Activated CD8-positive, alpha-beta memory T cell treated with anti-CD3 and anti-CD28 coated beads for 36 hours (primary cell): ENCODE measurements around the gene OR2C3. TPM values are rescaled to one million over a fixed set of nuclear protein-coding genes. Genes with fewer than 3 reads are reported as not detected.
"Not testable (repeated sequence)": the region's sequence is repeated elsewhere in the genome, so short reads cannot be mapped to it uniquely, and the experiment has no call there.

Source experiments
- CTCF ChIA-PET: fragments of 350-600 bp; sonication (Branson Sonifier 250); formaldehyde crosslinking; loops from one replicate; lab custom pipeline; 2021; ENCODE audit warnings: antibody characterized with exemption; lab: Charles Lee
- POLR2A ChIA-PET: fragments of 350-600 bp; sonication (Branson Sonifier 250); formaldehyde crosslinking; loops from one replicate; lab custom pipeline; 2021; ENCODE audit warnings: antibody characterized with exemption; lab: Charles Lee
- total RNA-seq, 2 experiments: library from RNA; stranded (reverse); gene quantifications; one replicate each; pipeline ENCODE4 v1.2.3, GENCODE V29; 2021

OR2C3 gene
- total RNA-seq, 2 experiments from 2014 or later, result not detected

DNA sequence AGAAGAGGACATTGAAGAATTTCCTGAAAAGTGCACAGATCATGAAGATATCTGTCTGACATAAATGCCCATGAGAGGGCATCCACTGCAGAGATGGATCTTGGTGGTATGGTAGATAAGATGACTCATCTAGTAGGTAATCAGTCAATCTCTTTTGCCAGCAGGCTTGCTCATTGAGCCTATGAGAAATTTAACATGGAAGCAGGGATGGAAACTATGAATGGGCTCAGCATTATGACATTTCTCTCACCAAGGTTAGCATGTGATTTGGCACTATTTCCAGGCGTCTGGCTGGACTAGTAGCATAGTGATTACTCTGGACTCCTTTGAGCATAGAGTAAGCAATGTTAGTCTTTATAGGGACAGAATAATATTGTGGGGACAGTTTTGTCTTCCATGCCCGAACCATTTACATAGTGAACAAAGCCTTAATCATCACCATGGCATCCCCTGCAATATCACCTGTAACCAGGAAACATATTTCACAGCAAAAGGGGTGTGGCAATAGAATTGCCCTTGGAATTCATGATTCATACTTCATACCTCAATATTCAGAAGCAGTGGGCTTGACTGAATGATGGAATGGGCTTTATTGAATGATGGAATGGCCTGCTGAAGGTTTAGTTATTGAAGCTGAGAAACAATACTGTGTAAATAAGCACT is 7.3 kb downstream of the OR2C3 start:
- CTCF ChIA-PET, result no interaction called here
- POLR2A ChIA-PET, result no interaction called here

DNA sequence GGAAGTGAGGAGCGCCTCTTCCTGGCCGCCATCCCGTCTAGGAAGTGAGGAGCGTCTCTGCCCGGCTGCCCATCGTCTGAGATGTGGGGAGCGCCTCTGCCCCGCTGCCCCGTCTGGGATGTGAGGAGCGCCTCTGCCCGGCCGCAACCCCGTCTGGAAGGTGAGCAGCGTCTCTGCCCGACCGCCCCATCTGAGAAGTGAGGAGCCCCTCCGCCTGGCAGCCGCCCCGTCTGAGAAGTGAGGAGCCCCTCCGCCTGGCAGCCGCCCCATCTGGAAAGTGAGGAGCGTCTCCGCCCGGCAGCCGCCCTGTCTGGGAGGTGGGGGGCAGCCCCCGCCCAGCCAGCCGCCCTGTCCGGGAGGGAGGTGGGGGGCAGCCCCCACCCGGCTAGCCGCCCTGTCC is 14.4 kb downstream of the OR2C3 start:
- POLR2A ChIA-PET, CTCF ChIA-PET: not testable (repeated sequence)

DNA sequence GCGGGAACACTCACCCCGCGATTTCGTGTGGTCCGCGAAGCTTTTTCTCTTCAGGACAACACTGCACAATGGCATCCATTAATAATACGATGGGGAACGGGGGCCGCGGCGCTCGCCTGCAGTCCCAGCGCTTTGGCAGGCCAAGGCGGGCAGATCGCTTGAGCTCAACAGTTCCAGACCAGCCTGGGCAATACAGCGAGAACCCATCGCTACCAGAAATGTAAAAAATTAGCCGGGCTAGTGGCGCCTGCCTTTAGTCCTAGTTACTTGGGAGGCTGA is 17.7 kb downstream of the OR2C3 start:
- ChIA-PET CTCF (no interaction called here), POLR2A (no interaction called here)

DNA sequence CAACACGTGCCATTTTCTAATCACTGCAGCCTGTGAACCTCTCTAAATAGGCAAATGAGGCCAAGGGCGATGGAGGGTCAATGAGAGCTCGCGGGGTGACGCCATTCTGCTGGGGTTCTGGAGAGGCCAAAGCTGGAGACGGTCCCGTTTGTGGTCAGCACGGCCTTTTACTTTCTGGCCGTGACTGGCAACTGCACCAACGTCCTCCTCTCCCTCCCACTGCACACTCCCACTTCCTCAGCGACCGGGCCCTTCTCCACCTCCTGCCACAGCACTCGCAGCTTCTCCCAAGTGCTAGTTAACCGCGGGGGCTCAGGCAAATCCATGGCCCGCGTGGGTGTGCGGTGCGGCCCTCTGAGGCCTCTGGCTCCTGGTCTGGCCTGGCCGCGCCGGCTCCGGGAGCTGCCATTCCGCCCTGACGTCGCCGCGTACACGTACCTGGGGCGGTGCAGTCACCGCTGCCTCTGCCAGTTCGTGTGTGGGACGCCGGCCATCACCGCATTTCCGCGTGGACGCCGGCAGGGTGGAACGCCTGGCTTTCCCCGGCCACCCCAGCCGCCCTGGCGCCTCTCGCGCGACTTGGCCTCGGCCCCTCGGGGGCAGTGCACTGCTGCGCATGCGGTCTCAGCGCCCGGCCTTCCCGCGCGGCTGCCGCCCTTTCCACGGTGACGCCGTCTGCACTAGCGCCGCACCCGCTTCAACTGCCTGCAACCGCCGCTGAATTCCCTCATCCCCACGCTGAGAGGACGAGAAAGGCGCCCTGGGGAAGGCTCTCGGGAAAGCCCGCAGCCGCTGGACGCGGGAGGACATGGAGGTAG is 18.2 kb downstream of the OR2C3 start:
- CTCF ChIA-PET, result no interaction called here
- POLR2A ChIA-PET, result no interaction called here

DNA sequence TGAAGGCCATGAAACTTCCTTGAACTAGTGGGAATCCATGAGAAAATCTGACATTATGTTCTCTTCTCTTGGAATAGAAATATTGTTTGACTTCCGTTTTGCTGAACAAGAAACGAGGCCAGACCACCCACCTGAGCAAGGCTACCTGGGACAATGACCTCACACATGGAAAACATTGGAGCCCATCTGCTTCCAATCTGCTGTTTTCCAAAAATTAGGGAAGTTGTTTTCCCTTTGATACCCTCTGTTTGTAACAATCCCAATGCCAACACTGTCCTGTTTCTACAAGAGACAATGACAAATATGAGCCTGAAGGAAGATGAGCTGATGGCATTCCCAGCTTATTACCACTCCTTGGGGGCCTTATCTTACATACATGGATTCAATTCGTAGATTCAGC is 29.4 kb downstream of the OR2C3 start:
- POLR2A ChIA-PET, result no interaction called here
- CTCF ChIA-PET, result no interaction called here

DNA sequence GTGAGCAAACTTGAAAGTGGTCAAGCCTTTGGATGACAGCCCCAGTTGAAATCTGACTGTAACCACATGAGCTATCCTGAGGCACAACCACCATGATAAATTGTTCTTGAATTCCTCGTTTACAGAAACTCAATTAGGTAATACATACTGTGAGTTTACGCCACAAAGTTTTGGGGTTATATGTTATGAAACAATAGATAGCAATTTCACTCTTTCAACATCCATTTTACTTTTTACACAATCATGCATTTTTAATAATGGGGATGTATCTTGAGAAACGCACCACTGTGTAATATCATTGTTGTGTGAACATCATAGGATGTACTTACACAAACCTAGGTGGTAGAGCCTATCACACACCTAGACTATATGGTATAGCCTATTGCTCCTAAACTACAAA is 35.4 kb downstream of the OR2C3 start:
- CTCF ChIA-PET, result no interaction called here
- POLR2A ChIA-PET, result no interaction called here

DNA sequence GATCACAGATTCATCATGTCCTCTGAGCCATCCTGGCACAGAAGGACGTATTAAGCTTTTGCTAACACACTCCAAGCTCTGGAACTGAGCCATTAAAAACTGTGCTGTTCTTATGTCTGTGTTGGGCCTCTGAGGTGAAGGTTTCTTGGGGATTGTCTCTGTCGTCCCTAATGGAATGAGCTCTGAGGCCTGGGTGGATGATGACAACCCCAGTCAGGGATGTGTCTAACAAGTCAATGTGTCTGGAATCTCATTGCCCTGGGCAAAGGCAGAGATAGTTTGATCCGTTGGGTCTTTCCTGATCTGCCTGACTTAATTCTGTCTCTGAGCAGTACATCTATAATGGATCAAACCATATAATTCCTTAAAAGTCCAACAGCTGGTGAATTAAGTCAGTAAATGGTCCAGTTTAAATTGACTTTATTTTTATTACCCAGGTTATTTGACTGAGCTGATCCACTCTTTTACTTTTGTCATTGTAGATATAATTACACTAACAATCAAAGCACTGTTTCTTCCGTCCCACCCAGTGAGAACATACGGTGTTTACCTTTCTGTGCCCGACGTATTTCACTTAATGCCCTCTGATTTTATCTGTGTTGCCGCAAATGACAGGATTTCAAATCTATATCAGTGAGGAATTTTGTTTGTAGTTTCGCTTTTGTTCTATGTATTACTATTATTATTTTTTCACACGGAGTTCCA is 39.5 kb downstream of the OR2C3 start:
- CTCF ChIA-PET, result no interaction called here
- POLR2A ChIA-PET, result no interaction called here

DNA sequence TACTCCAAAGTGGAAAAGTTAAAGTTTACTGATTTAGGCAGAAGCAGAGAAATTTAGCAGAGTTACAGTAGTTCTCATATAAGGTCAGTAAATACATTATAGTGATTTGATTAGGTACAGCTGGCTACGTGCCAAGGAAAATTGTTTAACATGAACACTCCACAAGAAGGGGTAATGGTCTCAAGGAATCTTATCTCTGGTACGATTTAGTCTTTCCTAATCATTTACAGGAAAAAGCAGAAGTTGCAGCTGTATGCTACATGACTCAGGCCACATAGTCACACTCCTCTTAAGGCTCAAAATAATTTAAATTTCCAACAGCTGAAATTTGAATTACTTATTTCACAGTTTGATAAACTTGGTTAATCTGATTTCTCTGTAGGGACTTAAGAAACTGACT is 41.5 kb downstream of the OR2C3 start:
- CTCF ChIA-PET, result no interaction called here
- POLR2A ChIA-PET, result no interaction called here

DNA sequence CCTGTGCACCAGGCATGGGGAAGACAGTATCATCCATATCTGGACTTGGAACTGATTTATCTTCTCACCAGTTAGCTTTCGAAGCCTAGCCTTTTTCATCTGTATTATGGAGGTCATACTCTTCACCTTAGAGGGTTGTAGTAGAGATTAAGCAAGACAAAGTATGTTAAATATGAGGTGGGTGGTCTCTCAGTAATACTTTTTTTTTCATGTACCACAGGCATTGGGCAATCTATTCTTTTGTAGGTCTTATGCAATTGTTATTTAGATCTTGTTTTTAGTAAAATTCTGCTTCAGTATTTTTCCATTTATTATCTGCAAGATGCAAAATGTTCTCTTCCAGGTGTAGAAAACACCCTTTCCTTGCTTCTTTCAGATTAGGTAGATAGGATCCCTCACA is 43.1 kb downstream of the OR2C3 start:
- CTCF ChIA-PET, result no interaction called here
- POLR2A ChIA-PET, result interaction anchor here (0.5 kb wide), 1 partner anchor 50 kb away, joined by 3 read pairs; no protein-coding TSS in a partner anchor

DNA sequence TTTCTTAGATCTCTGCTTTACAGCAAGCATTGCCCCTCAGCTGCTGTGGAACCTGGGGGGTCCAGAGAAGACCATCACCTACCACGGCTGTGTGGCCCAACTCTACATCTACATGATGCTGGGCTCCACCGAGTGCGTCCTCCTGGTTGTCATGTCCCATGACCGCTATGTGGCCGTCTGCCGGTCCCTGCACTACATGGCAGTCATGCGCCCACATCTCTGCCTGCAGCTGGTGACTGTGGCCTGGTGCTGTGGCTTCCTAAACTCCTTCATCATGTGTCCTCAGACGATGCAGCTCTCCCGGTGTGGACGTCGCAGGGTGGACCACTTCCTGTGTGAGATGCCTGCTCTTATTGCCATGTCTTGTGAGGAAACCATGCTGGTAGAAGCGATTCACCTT is 44.9 kb downstream of the OR2C3 start:
- CTCF ChIA-PET, result interaction anchor here (1.1 kb wide), 1 partner anchor 119 kb away, joined by 3 read pairs; no protein-coding TSS in a partner anchor
- POLR2A ChIA-PET, result no interaction called here

DNA sequence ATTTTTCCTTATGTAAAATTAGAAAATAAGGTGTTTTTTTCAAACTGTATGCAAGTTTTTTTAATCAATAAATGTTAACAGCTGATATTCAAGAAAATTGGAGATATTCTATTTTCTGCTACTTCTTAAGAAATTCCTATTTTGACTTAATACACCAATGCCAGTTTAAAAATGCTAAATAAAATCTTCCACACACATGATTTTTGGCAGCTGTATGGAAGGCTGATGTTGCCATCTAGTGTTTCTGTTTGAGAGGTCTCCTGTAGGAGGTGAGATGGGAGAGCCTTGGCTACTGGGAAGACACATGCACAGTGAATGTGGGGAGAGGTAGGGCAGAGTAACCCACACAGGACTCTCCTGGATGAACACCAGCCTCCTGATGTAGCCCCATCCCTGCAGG is 49.2 kb downstream of the OR2C3 start:
- ChIA-PET POLR2A (no interaction called here), CTCF (interaction anchor here (1.2 to 4.3 kb wide), 3 partner anchors 8 to 114 kb away, joined by 3 to 34 read pairs (median 12); no protein-coding TSS in a partner anchor)

DNA sequence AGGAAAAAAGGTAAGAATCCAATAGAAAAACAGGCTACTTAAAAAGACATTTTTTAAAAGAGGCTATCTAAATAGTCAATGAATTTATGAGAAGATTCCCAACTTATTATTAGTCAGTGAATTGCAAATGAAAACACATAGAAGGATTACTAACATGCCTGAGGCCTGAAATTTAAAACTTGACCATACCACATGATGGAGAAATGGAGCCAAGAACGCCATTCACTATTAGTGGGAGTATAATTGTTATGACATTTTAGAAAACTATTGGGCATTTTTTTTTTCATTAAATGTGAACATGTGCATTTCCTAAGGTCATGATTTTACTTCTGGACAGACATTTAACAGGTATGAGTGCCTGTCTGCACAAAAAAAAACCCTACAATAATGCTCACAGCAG is 53.5 kb downstream of the OR2C3 start:
- CTCF ChIA-PET, result no interaction called here

DNA sequence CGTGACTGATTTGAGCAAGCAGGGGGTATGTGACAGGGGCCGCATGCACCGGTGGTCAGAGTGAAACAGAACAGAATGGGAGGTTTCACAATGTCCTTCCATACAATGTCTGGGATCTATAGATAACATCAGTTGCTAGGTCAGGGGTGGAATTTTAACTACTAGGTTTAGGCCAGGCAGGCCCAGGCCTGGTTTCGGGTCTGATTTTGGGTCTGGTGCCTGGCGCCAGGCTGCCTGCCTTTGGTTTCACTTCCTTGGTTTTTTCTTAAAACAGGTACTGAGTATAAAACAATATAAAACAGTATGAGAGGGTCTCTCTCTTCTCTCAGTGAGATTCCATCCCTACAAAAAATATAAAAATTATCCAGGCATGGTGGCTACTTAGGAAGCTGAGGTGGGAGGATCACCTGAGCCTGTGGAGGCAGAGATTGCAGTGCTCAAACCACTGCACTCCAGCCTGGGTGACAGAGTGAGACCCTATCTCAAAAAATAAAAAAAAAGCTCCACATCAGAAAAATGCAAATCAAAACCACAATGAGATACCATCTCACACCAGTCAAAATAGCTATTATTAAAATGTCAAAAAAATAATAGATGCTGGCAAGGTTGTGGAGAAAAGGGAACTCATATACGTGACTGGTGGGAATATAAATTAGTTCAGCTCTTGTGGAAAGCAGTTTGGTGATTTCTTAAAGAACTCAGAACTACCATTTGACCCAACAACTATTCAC is 59.7 kb downstream of the OR2C3 start:
- CTCF ChIA-PET, POLR2A ChIA-PET: not testable (repeated sequence)

More for the DNA sequence above, 53.5 kb downstream of the OR2C3 start:
- POLR2A ChIA-PET, result no interaction called here

DNA sequence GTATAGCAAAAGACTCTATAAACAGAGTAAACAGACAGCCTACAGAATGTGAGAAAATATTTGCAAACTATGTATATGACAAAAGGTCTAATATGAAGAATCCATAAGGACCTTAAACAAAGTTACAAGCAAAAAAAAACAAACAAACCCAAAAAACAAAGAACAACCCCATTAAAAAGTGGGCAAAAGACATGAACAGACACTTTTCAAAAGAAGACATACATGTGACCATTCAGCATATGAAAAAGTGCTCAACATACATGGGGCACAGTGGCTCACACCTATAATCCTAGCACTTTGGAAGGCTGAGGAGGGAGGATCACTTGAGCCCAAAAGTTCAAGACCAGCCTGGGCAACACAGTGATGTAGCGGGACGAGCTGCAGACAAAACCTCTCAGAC is 60.4 kb downstream of the OR2C3 start:
- ChIA-PET POLR2A (no interaction called here), CTCF (no interaction called here)

Other genes starting within 250 kb of the OR2C3 start
- gene ZNF496, start 204.6 kb downstream of the OR2C3 start, total RNA-seq, result 10 to 100 TPM; 20.3 to 23.1 TPM
- gene NLRP3, start 120.3 kb downstream of the OR2C3 start, total RNA-seq, result 1 to 10 TPM; 2.9 to 3.9 TPM
- gene OR2B11, start 78.3 kb downstream of the OR2C3 start, total RNA-seq, result not detected
- gene GCSAML, start 12.7 kb upstream of the OR2C3 start, total RNA-seq, result under 1 TPM; 0.51 to 0.80 TPM
- gene OR2G2, start 51.9 kb upstream of the OR2C3 start, total RNA-seq, result not detected
- gene OR2G3, start 69.1 kb upstream of the OR2C3 start, total RNA-seq, result not detected
- gene OR13G1, start 143.3 kb upstream of the OR2C3 start, total RNA-seq, result not detected
- gene OR6F1, start 180.2 kb upstream of the OR2C3 start, total RNA-seq, result not detected
- not detected for gene OR14K1, start 202.2 kb upstream of the OR2C3 start, total RNA-seq
- not detected for gene OR14A2, start 211.7 kb upstream of the OR2C3 start, total RNA-seq
- gene OR1C1, start 224.1 kb upstream of the OR2C3 start, total RNA-seq, result not detected